ENCODE data around the gene PRDX5. TPM values are rescaled to one million over a fixed set of nuclear protein-coding genes. Genes with fewer than 3 reads are reported as not detected.
"Not testable (repeated sequence)": the region's sequence is repeated elsewhere in the genome, so short reads cannot be mapped to it uniquely, and the experiment has no call there.

The PRDX5 gene
- total and polyA plus RNA-seq, 8 donors, result 9.3 to 725 (median 245) TPM

- 13 to 28% (median 18%) methylated on average over 8 to 9 of the region's 9 CpGs for WGBS, 5 donors
- peaks cover 0 to 23% (median 0%) of the 10 kb centered on the region in 3 donors for H3K27me3 ChIP-seq
- peaks cover 24 to 42% (median 36%) of the 10 kb centered on the region in 4 donors for H3K4me1 ChIP-seq
- no peak for DNase-seq
- TF ChIP-seq POLR2AphosphoS5 (IDR thresholded peaks at IDR 0.05), result no peak
- TF ChIP-seq EP300 (IDR thresholded peaks at IDR 0.05), result no peak
- TF ChIP-seq, protein P1, sequence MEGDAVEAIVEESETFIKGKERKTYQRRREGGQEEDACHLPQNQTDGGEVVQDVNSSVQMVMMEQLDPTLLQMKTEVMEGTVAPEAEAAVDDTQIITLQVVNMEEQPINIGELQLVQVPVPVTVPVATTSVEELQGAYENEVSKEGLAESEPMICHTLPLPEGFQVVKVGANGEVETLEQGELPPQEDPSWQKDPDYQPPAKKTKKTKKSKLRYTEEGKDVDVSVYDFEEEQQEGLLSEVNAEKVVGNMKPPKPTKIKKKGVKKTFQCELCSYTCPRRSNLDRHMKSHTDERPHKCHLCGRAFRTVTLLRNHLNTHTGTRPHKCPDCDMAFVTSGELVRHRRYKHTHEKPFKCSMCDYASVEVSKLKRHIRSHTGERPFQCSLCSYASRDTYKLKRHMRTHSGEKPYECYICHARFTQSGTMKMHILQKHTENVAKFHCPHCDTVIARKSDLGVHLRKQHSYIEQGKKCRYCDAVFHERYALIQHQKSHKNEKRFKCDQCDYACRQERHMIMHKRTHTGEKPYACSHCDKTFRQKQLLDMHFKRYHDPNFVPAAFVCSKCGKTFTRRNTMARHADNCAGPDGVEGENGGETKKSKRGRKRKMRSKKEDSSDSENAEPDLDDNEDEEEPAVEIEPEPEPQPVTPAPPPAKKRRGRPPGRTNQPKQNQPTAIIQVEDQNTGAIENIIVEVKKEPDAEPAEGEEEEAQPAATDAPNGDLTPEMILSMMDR (IDR thresholded peaks at IDR 0.05), result no peak
- TF ChIP-seq POLR2A (IDR thresholded peaks at IDR 0.05), result no peak
- H3K36me3 ChIP-seq, result peaks cover 0 to 14% (median 10%) of the 10 kb centered on the region in 4 donors
- peak overlapping the region; percentile 64 to 82 (median 76) for H3K4me3 ChIP-seq
- H3K9me3 ChIP-seq, result no peaks in the 10 kb centered on the region
- H3K27ac ChIP-seq, result peak overlapping the region; percentile 95 to 97 (median 96)
- intact Hi-C loops (cut with DNase I; ENCODE audit: low total_unique reads), result no loop called here
Observed at GRCh38 chr11:64306563-64306875, 11.4 kb upstream of the PRDX5 start.

DNA sequence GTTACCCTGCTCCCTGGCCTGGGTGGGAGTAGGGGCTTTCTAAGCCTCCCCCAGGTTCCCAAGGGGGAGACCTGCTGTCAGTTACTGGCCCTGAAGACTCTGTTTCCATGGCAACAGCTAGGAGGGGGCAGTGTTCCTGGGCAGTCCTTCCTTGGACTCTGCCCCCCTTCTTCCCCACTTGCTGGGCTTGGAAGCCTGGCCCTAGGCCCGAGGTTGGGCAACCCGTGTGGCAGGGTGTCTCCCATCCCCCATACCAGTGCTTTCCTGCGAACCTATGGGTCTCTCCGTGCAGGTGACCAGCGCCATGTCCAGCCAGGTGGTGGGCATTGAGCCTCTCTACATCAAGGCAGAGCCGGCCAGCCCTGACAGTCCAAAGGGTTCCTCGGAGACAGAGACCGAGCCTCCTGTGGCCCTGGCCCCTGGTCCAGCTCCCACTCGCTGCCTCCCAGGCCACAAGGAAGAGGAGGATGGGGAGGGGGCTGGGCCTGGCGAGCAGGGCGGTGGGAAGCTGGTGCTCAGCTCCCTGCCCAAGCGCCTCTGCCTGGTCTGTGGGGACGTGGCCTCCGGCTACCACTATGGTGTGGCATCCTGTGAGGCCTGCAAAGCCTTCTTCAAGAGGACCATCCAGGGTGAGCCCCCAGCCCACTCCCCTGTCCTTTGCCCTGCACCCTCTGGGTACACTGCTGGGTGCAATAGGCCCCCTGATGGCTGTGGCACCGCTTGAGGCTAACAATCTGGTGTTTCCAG lies 10.9 kb upstream of the PRDX5 start:
- peaks cover 24 to 42% (median 34%) of the 10 kb centered on the region in 4 donors for H3K4me1 ChIP-seq
- intact Hi-C loops (cut with DNase I; ENCODE audit: low total_unique reads), result no loop called here
- peak overlapping the region; percentile 64 to 82 (median 76) for H3K4me3 ChIP-seq
- peaks cover 0 to 18% (median 0%) of the 10 kb centered on the region in 3 donors for H3K27me3 ChIP-seq
- TF ChIP-seq POLR2AphosphoS5 (IDR thresholded peaks at IDR 0.05), result no peak
- TF ChIP-seq, protein P1 (IDR thresholded peaks at IDR 0.05), result no peak
- TF ChIP-seq POLR2A (IDR thresholded peaks at IDR 0.05), result no peak
- TF ChIP-seq EP300 (IDR thresholded peaks at IDR 0.05), result no peak
- no peaks in the 10 kb centered on the region for H3K9me3 ChIP-seq
- DNase-seq, result peak; percentile 44 to 64
- WGBS, 5 donors, result 69 to 84% (median 74%) methylated on average over 5 to 15 of the region's 15 CpGs
- peaks cover 0 to 14% (median 10%) of the 10 kb centered on the region in 4 donors for H3K36me3 ChIP-seq
- H3K27ac ChIP-seq, result peak overlapping the region; percentile 95 to 97 (median 96)

DNA sequence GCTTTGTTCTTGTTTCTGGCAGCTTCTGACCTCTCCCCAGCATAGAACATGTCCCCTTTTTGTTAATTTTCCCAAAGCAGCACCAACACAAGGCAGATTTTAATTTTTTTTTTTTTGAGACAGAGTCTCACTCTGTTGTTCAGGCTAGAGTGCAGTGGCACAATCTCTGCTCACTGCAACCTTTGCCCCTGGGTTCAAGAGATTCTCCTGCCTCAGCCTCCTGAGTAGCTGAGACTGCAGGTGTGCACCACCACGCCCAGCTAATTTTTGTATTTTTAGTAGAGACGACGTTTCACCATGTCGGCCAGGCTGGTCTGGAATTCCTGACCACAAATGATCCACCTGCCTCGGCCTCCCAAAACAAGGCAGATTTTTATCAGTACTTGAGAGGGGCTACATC lies 10.1 kb upstream of the PRDX5 start:
- H3K27ac ChIP-seq; H3K4me3 ChIP-seq; DNase-seq; H3K9me3 ChIP-seq; intact Hi-C loops (cut with DNase I; ENCODE audit: low total_unique reads): not testable (repeated sequence)
- Histone ChIP-seq H3K27me3 (peaks cover 0 to 10% (median 0%) of the 10 kb centered on the region in 3 donors), H3K4me1 (peaks cover 24 to 47% (median 38%) of the 10 kb centered on the region in 4 donors), H3K36me3 (peaks cover 0 to 19% (median 12%) of the 10 kb centered on the region in 4 donors)
- 78 to 94% (median 90%) methylated on average over 5 of the region's 5 CpGs for WGBS, 5 donors

DNA sequence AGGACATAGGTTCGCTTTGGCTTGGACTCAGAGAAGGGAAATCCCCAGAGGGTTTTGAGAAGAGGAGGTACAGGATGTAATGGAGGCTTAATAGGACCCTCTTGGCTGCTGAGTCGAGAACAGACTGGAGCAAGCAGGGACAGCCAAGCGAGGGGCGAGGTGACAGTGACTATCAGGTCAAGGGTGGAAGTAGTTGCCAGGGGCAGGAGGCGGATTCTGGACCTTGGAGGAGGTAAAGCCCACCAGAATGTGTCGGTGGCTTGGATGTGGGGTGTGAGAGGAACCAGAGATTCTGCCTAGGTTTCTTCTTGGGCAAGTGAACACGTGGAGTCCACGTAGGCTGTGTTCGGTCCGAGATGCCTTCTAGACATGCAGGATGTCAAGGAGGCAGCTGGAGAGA lies 5.0 kb upstream of the PRDX5 start:
- WGBS, 5 donors, result 82 to 94% (median 88%) methylated on average over 10 of the region's 10 CpGs

More for the DNA sequence above, 5.0 kb upstream of the PRDX5 start:
- no peak overlapping the region for H3K4me3 ChIP-seq
- TF ChIP-seq POLR2AphosphoS5 (IDR thresholded peaks at IDR 0.05) (no peak), EP300 (IDR thresholded peaks at IDR 0.05) (no peak), POLR2A (IDR thresholded peaks at IDR 0.05) (no peak)
- TF ChIP-seq, protein P1 (IDR thresholded peaks at IDR 0.05), result no peak
- intact Hi-C loops (cut with DNase I; ENCODE audit: low total_unique reads), result no loop called here
- H3K27ac ChIP-seq, result peak overlapping the region in 4 of 5 donors; percentile 34 to 80 (median 68)
- peaks cover 7 to 47% (median 28%) of the 10 kb centered on the region in 4 donors for H3K4me1 ChIP-seq
- no peaks in the 10 kb centered on the region for H3K27me3 ChIP-seq
- no peaks in the 10 kb centered on the region for H3K9me3 ChIP-seq
- no peak for DNase-seq
- peaks cover 23 to 46% (median 36%) of the 10 kb centered on the region in 4 donors for H3K36me3 ChIP-seq

All from stomach (tissue), 9 donors.